Activated CD4-positive, alpha-beta T cell treated with anti-CD3 and anti-CD28 coated beads, Interleukin-2, Interleukin-6, amounts not matched to agents 100 ng/mL and 50 ng/mL, durations not matched to agents 16 hours and 8 hours (primary cell): ENCODE measurements around the gene MROH7.

Experiments
- DNase-seq: peaks from one replicate; pipeline ENCODE4 v3.0.0-alpha.2; 2020

MROH7 gene

GRCh38 chr1:54744696-54745095 is 103.1 kb downstream of the MROH7 start:
- no peak for DNase-seq

GRCh38 chr1:54745274-54745673 is 103.7 kb downstream of the MROH7 start:
- no peak for DNase-seq

- no peak for DNase-seq
Observed at GRCh38 chr1:54745864-54746263, 104.3 kb downstream of the MROH7 start.

- no peak for DNase-seq
Observed at GRCh38 chr1:54748094-54748835, 106.7 kb downstream of the MROH7 start.

- no peak for DNase-seq
Observed at GRCh38 chr1:54750596-54750995, 109.0 kb downstream of the MROH7 start.

GRCh38 chr1:54751426-54751825 is 109.8 kb downstream of the MROH7 start:
- no peak for DNase-seq

- DNase-seq = no peak
Observed at GRCh38 chr1:54754045-54754444, 112.5 kb downstream of the MROH7 start.

GRCh38 chr1:54754486-54755285 is 113.1 kb downstream of the MROH7 start:
- no peak for DNase-seq

- DNase-seq = no peak
Observed at GRCh38 chr1:54757833-54758232, 116.2 kb downstream of the MROH7 start.

GRCh38 chr1:54758678-54759348 is 117.2 kb downstream of the MROH7 start:
- no peak for DNase-seq
